Left lobe of liver (tissue), 2 donors: ENCODE data around the gene PRSS38. TPM values are rescaled to one million over a fixed set of nuclear protein-coding genes. Genes with fewer than 3 reads are reported as not detected.

Experiments
- ATAC-seq: fragments of 200-7000 bp; cut with Tn5 transposase; one replicate; pipeline ENCODE4 v1.9.1; 2020; ENCODE audit warnings: mild to moderate bottlenecking, moderate library complexity
- DNase-seq: peaks from one replicate; pipeline ENCODE4 v3.0.0-alpha.2; 2020; ENCODE audit warnings: low spot score
- total RNA-seq: library from RNA; stranded (reverse); gene quantifications from one replicate; pipeline ENCODE4 v1.2.1, GENCODE V29; 2021
- donor health status: DM: no; HTN: no; CAD: no; lungs with moderate emphysema.
- donor health status: DM: no; HTN: yes; CAD: no.

The PRSS38 gene
- total RNA-seq, 1 donor from 2014 or later, result not detected

DNA sequence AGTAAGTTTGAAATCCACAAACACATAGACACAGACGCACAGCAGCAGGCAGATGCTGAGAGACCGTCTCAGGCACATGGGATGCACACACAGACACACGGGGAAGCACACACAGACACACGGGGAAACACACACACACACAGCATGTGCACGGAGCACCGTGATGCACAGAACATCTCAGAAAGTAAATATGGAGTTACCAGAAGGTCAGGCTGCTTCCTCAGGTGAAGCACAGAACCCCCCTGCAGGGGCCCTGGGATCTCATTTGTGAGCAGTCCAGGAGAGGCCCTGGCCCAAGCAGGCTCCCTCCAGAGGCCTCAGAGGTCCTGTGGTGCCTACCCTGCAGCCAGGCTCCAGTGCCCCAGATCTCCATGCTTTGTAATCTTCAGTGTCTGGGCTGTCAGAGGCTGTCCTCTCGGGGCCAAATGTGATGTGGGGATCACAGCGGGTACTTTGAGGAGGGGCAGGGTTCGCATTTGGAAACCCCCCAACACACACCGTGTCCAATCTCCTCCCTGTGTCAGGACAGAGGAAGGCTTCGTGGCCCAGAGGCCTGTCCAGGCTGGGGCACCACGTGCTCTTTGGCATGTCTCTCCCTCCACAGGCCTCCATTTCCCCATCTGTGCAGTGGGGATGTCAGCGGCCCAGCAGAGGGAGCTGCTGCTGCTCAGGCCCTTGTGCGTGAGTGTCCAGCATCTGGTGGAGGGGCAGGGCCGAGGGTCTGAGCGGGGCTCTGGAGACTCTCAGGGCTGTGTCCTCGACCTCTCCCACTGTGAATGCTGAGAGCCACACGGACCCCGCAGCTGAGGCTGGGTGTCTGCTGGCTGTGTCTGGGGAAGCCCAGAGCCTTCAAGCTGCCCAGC, 23.0 kb upstream of the PRSS38 start:
- no peak for ATAC-seq
- no peak for DNase-seq

DNA sequence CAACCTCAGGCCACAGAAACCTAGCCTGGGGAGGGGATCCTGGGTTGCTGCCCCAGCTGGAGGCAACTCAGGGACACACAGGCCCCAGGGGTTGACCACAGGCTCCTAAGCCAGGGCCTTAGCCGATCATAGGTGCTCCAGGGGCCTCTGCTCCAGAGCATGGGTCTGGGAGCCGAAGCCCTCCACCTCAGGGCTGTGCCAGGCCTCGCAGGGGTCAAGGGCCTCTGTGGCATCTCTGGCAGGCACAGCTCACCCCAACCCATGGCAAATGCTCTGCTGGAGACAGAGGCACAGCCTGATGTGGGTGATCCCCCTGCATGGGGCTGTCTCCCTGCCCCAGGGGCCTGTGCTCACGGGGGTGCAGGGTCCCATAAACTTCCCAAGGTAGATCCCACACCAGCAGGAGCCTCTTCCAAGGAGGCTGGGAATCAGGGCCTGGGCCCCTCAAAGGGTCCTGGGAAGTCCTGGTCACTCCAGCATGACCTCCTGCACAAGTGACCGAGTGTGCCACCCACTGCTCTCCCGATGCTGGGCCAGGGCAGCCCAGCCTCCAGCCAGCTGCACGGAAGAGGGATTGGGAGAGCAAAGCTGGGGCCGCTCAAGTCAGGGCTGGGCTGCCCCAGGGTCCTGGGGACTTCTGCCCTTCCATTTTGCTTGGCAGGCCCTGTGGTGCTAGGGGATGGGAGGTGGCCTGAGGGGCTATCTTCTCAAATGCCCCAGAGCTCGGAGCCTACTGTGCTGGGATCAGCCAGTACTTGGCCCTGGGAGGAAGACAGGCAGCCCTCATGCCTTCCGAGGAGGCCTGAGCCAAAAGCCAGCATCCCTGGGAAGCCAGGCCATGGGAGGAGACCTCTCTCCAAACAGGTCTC, 22.2 kb upstream of the PRSS38 start:
- ATAC-seq (no peak), DNase-seq (no peak)

DNA sequence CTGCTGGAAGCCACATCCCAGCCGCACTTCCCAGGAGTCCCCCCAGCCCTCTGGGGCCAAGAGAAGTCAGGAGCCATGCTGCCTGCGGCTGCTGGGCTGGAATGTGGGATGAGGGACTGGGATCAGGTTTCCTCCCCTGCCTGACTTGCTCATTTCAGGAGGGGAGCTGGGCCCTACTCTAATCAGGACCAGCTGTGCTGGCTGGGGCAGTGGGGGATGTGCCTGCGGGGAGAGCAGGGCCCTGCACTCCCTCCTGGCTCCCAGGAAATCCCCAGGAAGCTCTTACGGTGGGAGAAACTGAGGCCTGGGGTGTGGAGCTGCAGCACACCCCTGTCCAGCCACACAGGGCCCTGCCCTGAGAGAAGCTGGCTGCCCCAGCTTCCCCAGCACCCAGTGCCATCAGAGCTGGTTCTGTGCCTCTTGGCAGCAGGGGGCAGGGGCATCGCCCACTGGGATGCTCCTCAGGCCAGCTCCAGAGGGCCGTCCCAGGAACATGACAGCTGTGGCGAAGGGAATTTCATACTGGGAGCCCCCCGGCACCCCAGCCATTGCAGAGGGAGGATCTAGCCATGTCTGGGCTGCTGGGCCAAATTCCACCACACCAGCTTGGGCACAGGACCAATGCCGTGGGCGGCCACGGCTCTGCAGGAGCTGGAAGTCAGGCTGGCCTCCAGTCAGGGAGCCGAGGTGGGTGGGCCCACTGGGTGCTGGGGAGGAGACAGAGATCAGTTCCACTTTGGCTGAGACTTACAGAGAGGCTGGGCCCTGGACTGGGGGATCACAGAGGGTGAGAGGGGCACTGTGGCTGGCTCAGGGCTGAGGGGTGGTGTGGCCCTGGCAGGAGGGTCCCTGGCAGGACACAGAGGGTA, 21.3 kb upstream of the PRSS38 start:
- ATAC-seq (peak; percentile 66), DNase-seq (no peak)

DNA sequence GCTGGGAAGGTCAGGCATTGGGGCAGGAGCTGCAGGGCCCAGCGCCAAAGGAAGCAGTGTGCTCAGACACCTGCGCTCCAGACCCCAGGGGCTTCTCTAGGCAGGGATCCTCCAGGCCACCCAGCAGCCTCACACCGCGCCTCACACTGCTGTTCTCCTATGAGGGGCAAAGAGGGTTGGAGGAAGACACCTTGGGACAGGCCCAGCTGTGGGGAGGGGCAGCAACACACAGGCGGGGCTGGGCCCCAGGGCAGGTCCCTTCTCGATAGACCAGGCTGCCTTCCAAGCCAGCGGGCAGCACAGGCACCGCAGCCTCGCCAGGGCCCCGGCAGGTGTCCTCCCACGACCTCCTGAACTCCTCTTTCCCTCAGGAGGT, 20.7 kb upstream of the PRSS38 start:
- DNase-seq, result no peak
- no peak for ATAC-seq

DNA sequence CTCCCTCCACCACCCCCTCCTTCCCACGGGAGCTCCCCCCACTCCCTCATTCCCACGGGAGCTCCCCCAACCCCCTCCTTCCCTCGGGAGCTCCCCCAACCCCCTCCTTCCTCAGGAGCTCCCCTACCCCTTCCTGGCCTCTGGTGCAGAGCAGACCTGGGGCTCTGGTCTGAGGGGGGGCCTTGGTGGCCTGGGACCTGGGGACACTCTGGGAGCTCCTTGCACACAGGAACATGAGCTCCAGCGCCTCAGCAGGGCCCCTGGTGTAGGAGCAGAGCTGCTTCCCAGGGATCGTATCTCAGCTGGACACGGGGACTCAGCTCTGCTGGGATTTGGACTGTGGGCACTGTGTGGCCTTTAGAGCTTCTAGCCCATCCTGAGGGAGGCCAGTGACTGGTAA, 19.7 kb upstream of the PRSS38 start:
- ATAC-seq, result no peak
- DNase-seq, result no peak

DNA sequence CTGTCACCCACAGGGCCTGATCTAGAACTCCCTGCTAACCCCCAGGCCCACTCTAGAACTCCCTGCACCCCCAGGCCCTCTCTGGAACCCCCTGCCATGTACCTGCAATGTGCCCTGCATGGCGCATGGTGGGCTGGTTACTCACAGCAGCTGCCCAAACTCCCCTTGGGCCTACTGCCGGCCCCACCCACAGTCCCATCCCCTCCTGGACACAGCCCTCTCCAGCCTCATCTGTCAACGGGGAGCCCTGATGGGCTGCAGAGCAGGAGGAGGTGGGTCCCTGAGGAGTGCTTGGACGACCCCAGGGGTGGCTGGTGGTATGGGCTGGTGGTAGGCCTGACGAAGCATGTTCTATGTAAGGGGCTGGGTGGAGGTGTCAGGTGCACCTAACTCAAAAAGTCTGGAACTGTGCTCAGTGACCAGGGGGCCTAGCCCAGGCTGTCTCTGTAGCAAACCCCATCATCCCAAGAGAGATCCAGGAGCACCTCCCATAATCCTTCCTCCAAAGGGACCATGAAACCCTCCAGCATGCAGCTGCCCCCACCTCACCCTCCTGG, 19.0 kb upstream of the PRSS38 start:
- no peak for DNase-seq
- ATAC-seq, result no peak

DNA sequence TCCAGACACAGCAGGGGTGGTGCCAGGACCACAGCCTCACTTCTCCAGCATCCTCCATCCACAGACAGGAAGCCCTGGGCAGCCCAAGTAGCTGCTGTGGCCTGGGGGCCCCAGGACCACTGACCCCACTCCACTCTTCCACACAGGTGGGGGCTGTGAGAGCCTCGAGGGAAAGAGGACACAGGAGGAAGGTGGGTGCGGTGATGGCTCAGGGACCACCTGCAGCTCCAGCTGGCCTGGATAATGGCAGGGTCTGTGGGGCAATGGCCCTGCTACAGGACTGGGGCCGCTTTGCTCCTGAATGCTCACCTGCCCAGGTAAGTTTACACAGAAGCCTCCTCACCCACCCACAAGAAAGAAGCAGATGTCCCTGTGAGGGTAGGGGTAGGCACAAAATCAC, 18.3 kb upstream of the PRSS38 start:
- no peak for DNase-seq
- ATAC-seq, result no peak

DNA sequence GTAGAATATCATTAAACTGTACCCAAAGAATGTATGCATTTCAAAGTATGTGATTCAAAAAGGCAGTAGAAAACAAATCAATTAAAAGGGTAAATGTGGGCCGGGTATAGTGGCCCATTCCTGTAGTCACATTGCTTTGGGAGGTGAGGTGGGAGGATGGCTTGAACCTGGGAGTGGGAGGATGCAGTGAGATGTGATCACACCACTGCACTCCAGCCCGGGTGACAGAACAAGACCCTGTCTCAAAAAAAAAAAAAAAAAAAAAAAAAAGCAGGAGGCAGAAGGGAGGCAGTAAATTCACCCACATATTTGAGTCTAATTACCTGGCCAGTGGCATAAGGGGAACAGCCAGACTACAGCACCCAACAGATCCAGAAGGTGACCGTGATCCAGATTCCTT, 17.9 kb upstream of the PRSS38 start:
- DNase-seq (no peak), ATAC-seq (no peak)

DNA sequence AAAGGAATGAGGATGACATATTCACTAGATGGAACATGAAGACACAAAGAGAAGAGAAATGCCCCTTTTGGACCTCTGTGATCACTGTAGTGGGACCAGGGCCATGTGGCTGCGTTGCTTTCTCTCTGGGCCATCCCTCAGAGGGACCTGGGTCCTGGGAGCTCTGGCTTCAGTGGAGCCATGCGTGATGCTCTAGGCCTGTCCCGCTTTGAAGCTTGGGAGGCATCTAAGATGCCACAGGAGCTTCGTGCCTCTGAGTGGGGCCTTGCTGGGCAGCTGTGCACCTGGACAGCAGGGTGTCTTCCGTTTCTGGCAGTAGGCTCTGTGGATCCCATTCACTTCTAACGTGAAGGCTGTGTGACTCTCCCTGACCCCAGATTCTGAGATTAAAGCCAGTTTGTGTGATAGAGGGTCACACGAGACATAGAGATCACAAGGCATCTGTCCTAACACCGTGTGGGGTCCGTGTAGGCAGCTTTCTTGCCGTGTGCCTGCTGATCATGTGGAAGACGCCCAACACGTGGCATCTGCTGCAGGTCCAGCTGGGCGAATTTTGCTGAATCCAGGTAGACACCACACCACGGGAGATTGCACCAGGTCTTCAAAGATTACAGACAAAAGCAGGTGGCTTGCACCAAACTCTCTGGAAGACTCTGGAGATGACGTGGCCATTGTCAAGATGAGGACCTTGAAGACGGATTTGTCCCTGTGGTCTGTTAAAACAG, 17.2 kb upstream of the PRSS38 start:
- ATAC-seq (no peak), DNase-seq (no peak)

DNA sequence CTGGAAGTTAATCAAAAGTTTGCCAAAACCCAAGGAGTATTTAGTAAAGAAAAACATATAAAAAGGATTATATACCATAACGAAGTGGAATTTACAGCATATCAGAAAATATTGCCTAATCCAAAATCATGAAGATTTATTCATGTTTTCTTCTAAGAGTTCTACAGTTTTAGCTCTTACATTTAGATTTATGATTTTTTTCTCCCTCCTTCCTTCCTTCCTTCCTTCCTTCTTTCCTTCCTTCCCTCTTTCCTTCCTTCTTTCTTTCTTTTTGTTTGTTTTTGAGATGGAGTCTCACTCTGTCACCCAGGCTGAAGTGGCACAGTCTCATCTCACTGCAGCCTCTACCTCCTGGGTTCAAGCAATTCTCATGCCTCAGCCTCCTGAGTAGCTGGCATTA, 15.7 kb upstream of the PRSS38 start:
- ATAC-seq (no peak), DNase-seq (no peak)

DNA sequence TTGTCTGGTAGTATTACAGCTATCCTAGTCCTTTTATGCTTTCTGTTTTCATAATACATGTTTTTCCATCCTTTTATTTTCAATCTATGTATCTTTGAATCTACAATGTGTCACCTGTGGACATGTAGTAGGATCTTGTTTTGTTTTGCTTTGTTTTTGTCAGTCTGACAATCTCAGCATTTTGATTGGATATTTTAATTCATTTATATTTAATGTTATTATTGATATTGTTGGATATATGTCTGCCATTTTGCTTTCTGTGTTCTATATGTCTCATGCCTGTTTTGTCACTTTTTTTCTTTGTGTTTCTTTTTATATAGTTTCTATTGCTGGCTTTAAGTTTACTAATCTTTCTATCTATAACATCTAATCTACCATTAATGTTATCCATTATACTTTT, 11.5 kb upstream of the PRSS38 start:
- ATAC-seq (no peak), DNase-seq (no peak)

DNA sequence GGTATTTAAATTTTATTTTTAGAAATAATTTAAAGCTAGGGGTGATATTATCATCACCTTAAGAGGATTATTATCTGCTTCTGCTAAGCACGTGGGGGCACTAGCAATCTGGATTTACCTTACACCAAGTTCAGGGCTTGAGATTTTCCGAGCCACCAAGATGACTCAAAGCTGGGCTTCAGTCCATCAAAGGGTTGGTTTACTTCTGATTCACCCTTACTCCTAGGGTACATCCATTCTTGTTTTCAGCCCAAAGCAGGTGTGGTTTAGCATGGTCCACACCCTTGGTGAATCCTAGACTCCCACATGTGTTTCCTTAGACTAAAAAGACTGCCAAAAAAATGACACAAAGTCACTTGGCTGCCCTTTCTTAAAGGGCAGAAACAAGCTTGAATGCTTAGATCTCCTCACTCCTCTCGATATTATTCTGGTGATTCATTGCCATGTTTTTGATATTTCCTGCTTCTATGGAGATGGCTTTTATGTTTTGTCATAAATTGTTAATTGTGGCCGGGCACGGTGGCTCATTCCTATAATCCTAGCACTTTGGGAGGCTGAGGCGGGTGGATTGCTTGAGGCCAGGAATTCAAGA, 9.8 kb upstream of the PRSS38 start:
- DNase-seq (no peak), ATAC-seq (no peak)

DNA sequence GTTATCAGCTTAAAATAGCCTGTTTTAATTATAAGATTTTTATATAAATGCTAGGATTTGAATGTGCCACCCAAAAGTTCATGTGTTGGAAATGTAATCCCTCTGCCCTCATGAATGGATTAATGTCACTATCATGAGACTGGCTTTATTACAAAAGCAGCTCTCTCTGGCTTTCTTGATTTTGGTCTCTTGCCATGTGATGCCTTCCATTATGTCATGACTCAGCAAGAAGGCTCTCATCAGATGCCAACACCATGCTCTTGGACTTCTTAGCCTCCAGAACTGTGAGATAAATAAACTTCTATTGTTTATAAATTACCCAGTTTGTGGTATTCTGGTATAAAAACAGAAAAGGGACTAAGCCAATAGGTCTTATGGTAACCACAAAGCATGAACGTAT, 6.9 kb upstream of the PRSS38 start:
- DNase-seq, result no peak
- no peak for ATAC-seq

DNA sequence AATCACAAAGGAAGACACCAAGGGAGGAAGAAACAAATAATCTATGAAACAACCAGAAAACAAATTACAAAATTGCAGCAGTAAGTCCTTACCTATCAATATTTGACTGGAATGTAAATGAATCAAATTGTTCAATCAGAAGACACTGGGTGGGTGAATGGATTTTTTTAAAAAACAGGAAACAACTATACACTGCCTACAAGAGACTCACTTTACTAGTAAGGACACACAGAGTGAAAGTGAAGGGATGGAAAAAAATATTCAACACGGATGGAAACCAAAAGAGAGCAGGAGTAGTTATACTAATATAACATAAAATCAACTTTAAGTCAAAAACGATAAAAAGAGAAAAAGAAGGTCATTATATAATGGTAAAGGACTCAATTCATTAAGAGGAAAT, 6.4 kb upstream of the PRSS38 start:
- DNase-seq (no peak), ATAC-seq (no peak)

DNA sequence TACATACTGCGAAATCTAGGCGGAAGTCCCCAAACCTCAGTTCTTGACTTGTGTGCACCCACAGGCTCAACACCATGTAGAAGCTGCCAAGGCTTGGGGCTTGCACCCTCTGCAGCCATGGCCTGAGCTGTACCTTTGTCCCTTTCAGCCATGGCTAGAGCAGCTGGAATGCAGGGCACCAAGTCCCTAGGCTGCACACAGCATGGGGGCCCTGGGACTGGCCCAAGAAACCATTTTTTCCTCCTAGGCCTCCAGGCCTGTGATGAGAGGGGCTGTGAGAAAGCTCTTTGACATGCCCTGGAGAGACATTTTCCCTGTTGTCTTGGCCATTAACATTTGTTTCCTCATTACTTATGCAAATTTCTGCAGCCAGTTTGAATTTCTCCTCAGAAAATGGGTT, 1.5 kb upstream of the PRSS38 start:
- DNase-seq, result no peak
- ATAC-seq, result no peak

DNA sequence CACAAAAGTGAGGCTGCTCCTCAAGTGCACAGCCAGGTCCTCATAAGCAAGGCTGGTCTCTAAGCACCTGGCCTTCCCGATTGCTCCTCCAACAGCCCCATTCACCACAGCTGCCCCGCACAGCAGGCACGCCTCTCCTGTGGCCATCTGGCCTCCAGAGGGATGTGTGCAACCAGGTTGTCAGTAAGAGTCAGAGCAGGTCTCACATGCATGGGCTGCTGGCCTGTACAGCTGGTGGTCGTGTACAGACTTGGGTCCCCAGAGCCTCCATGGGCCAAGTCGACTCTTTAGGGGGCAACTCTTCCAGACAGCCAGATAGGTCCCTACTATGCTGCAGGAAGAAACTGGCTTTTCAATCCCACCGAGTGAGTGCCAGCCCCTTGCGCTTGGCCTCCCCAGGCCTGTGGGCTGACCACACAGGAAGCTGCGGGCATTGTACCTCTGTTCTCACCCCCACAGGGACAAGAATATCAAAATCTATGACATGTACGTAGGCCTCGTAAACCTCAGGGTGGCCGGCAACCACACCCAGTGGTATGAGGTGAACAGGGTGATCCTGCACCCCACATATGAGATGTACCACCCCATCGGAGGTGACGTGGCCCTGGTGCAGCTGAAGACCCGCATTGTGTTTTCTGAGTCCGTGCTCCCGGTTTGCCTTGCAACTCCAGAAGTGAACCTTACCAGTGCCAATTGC, 1.4 kb downstream of the PRSS38 start:
- no peak for DNase-seq
- ATAC-seq, result no peak

DNA sequence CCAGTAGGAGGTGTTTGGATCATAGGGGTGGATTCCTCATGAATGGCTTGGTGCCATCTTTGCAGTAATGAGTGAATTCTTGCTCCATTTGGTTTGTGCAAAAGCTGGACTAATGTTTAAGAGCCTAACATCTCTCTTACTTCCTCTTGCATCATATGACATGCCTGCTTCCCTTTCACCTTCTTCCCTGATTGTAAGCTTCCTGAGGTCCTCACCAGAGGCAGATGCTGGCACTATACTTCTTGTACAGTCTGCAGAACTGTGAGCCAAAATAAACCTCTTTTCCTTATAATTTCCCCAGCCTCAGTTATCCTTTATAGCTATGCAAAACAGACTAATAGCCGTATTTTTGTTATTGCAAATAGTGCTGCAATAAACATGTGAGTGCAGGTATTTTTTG, 8.1 kb downstream of the PRSS38 start:
- DNase-seq (no peak), ATAC-seq (no peak)

DNA sequence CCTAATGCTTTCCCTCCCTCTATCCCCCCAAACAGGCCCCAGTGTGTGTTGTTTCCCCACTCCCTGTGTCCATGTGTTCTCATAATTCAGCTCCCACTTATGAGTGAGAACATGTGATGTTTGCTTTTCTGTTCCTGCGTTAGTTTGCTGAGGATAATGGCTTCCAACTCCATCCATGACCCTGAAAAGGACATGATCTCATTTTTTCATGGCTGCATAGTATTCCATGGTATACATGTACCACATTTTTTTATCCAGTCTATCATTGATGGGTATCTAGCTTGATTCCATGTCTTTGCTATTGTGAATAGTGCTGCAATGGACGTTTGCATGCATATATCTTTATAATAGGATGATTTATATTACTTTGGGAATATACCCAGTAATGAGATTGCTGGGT, 8.7 kb downstream of the PRSS38 start:
- no peak for ATAC-seq
- DNase-seq, result no peak

DNA sequence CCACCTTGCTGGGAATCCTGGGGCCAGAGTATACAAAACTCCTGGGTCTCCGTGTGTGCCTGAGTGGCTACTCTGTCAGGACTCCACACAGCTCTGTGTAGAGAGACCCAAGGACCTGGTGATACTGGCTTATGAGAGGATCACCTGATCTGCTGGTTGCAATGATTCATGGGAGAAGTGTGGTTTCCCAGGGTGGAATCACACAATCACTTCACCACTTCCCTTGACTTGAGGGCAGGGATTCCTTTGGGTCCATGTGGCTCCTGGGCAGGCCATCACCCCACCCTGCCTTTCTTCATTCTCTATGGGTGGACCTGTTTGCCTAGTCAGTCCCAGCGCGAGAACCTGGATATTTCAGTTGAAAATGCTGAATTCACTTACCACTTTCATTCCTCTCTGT, 13.3 kb downstream of the PRSS38 start:
- DNase-seq, result no peak
- ATAC-seq, result no peak
